Stomach (tissue), 9 donors: Measurements from ENCODE around the gene LGALS8. TPM values are rescaled to one million over a fixed set of nuclear protein-coding genes. Genes with fewer than 3 reads are reported as not detected.

ENCODE experiments used
- DNase-seq, 2 donors: peaks; one replicate each; pipeline versions ENCODE4 v3.0.0 to v3.0.0-alpha.2; 2013 to 2019
- H3K27ac ChIP-seq, 5 donors: fragments of 200-600 bp in 4 of 5; sonication (generic) in 4 of 5; one replicate each; pipeline ENCODE4 v1.5.1; 2013 to 2019; ENCODE audit warnings: mild to moderate bottlenecking in 1 of 5, moderate library complexity in 1 of 5
- H3K27me3 ChIP-seq, 3 donors: fragments of 200-600 bp; sonication (generic); one replicate each; pipeline ENCODE4 v1.5.1; 2017 to 2019; ENCODE audit warnings: mixed run types in 1 of 3
- H3K36me3 ChIP-seq, 4 donors: fragments of 200-600 bp; sonication (generic); 1 replicate in 3 of 4; 2 replicates in 1 of 4; pipeline ENCODE4 v1.5.1; 2016 to 2019
- H3K4me1 ChIP-seq, 4 donors: fragments of 200-600 bp; sonication (generic); one replicate each; pipeline ENCODE4 v1.5.1; 2016 to 2019
- H3K4me3 ChIP-seq, 4 donors: fragments of 200-600 bp; sonication (generic) in 3 of 4; one replicate each; pipeline ENCODE4 v1.5.1; 2016 to 2019; ENCODE audit warnings: mild to moderate bottlenecking in 1 of 4
- H3K9me3 ChIP-seq, 4 donors: fragments of 200-600 bp; sonication (generic); one replicate each; pipeline ENCODE4 v1.5.1; 2016 to 2019
- CTCF ChIP-seq, 7 experiments: fragments of 450-650 bp in 4 of 7; fragments of 200-600 bp in 3 of 7; sonication (generic) in 3 of 7; IDR thresholded peaks; one replicate each; pipeline ENCODE4 v1.5.1; 2016 to 2019; ENCODE audit warnings: antibody characterized with exemption in 7 of 7, control low read depth in 2 of 7, mild to moderate bottlenecking in 1 of 7
- EP300 ChIP-seq: sonication (generic); formaldehyde crosslinking; IDR thresholded peaks from one replicate; pipeline ENCODE4 v1.6.1; 2017; ENCODE audit warnings: antibody characterized with exemption
- POLR2A ChIP-seq, 4 donors: fragments of 450-650 bp; IDR thresholded peaks; one replicate each; pipeline ENCODE4 v1.6.1; 2016; ENCODE audit warnings: antibody characterized with exemption in 4 of 4, control low read depth in 2 of 4, mild to moderate bottlenecking in 1 of 4, moderate library complexity in 1 of 4
- POLR2AphosphoS5 ChIP-seq, 3 donors: sonication (generic); formaldehyde crosslinking; IDR thresholded peaks; one replicate each; pipeline ENCODE4 v1.6.1; 2016; ENCODE audit warnings: antibody characterized with exemption in 3 of 3
- WGBS, 5 donors: extraction: QIAGEN DNeasy Blood & Tissue Kit in 3 of 5; methylation state at CpG; one replicate each; pipeline versions ENCODE4 v1.1.5 to v1.1.7; 2013 to 2018; 5-methylcytosine and 5-hydroxymethylcytosine counted together
- intact Hi-C: fragments of 100-400 bp; cut with DNase I; formaldehyde crosslinking; loops from one replicate; pipeline ENCODE4 v1.15.1; 2023; ENCODE audit warnings: low total_unique reads
- polyA plus RNA-seq, 3 donors: library from polyadenylated mRNA; stranded (reverse); fragments of 200-250 nt; gene quantifications; one replicate each; pipeline ENCODE4 v1.2.3, GENCODE V29; 2013
- total RNA-seq, 5 donors: library from RNA; depleted of rRNA; stranded (reverse); fragments of >200 nt; gene quantifications; one replicate each; pipeline versions ENCODE4 v1.1.0 to v1.2.3, GENCODE V29; 2014 to 2016
- donor health status: healthy with polysubstance abuse.
- donor health status: Bipolar disorder and iron deficiency.
- donor health status: healthy.

The LGALS8 gene
- total and polyA plus RNA-seq, 8 donors = 17.9 to 142 (median 55.7) TPM

- intact Hi-C loops = no loop called here
- Histone ChIP-seq H3K4me3 (no peak overlapping the region), H3K27me3 (no peaks in the 10 kb centered on the region), H3K36me3 (peaks cover 56 to 100% (median 99%) of the 10 kb centered on the region in 4 donors), H3K4me1 (no peaks in the 10 kb centered on the region), H3K9me3 (no peaks in the 10 kb centered on the region), H3K27ac (no peak overlapping the region)
- no peak for TF ChIP-seq POLR2A (IDR thresholded peaks at IDR 0.05)
- no peak for TF ChIP-seq POLR2AphosphoS5 (IDR thresholded peaks at IDR 0.05)
- no peak for TF ChIP-seq EP300
- no peak for TF ChIP-seq CTCF (IDR thresholded peaks at IDR 0.05)
- WGBS, 5 donors = 79 to 87% (median 85%) methylated on average over 16 of the region's 16 CpGs
- DNase-seq = no peak
Measured at GRCh38 chr1:236543065-236543669, 19.4 kb downstream of the LGALS8 start.

GRCh38 chr1:236545621-236546169, 21.9 kb downstream of the LGALS8 start:
- Histone ChIP-seq H3K36me3 (peaks cover 73 to 100% (median 99%) of the 10 kb centered on the region in 4 donors), H3K4me1 (no peaks in the 10 kb centered on the region), H3K9me3 (no peaks in the 10 kb centered on the region), H3K27ac (no peak overlapping the region), H3K4me3 (no peak overlapping the region), H3K27me3 (no peaks in the 10 kb centered on the region)
- TF ChIP-seq EP300 (no peak), POLR2A (IDR thresholded peaks at IDR 0.05) (no peak), POLR2AphosphoS5 (IDR thresholded peaks at IDR 0.05) (no peak), CTCF (IDR thresholded peaks at IDR 0.05) (no peak)
- WGBS, 5 donors = 65 to 77% (median 70%) methylated on average over 3 of the region's 3 CpGs
- no peak for DNase-seq
- intact Hi-C loops = no loop called here

GRCh38 chr1:236548452-236548851, 24.7 kb downstream of the LGALS8 start:
- WGBS, 5 donors = 71 to 90% (median 87%) methylated on average over 6 of the region's 6 CpGs
- Histone ChIP-seq H3K4me3 (no peak overlapping the region), H3K27me3 (no peaks in the 10 kb centered on the region), H3K4me1 (no peaks in the 10 kb centered on the region), H3K36me3 (peaks cover 73 to 100% (median 100%) of the 10 kb centered on the region in 4 donors), H3K9me3 (no peaks in the 10 kb centered on the region), H3K27ac (no peak overlapping the region)
- intact Hi-C loops = no loop called here
- TF ChIP-seq CTCF (IDR thresholded peaks at IDR 0.05) (no peak), POLR2A (IDR thresholded peaks at IDR 0.05) (no peak), EP300 (no peak), POLR2AphosphoS5 (IDR thresholded peaks at IDR 0.05) (no peak)
- no peak for DNase-seq

GRCh38 chr1:236550961-236551851, 27.4 kb downstream of the LGALS8 start:
- no peak for DNase-seq
- TF ChIP-seq EP300 (no peak), CTCF (IDR thresholded peaks at IDR 0.05) (no peak), POLR2A (IDR thresholded peaks at IDR 0.05) (no peak)
- Histone ChIP-seq H3K27ac (no peak overlapping the region), H3K36me3 (peaks cover 74 to 100% (median 100%) of the 10 kb centered on the region in 4 donors), H3K27me3 (no peaks in the 10 kb centered on the region), H3K4me1 (no peaks in the 10 kb centered on the region), H3K9me3 (no peaks in the 10 kb centered on the region), H3K4me3 (no peak overlapping the region)
- intact Hi-C loops = no loop called here
- 79 to 86% (median 80%) methylated on average over 13 of the region's 13 CpGs for WGBS, 5 donors
